HG03066 (cell line): ENCODE measurements around the gene BMPR1A.
"Not testable (repeated sequence)": the region's sequence is repeated elsewhere in the genome, so short reads cannot be mapped to it uniquely, and the experiment has no call there.

Source experiments
- ATAC-seq: cut with Tn5 transposase; IDR thresholded peaks from one replicate; pipeline ENCODE4 v1.9.1; 2021; ENCODE audit warnings: low read depth; ENCODE audit not compliant: unreplicated experiment

The BMPR1A gene

GRCh38 chr10:86830043-86830591 is 73.7 kb downstream of the BMPR1A start:
- no peak for ATAC-seq

- ATAC-seq = no peak
These were observed 77.5 kb downstream of the BMPR1A start for GRCh38 chr10:86833969-86834368.

GRCh38 chr10:86836044-86836443 is 79.6 kb downstream of the BMPR1A start:
- no peak for ATAC-seq

GRCh38 chr10:86837663-86838062 is 81.2 kb downstream of the BMPR1A start:
- ATAC-seq = no peak

GRCh38 chr10:86840498-86840897 is 84.1 kb downstream of the BMPR1A start:
- no peak for ATAC-seq

- no peak for ATAC-seq
These were observed 89.7 kb downstream of the BMPR1A start for GRCh38 chr10:86846088-86846487.

- no peak for ATAC-seq
These were observed 92.3 kb downstream of the BMPR1A start for GRCh38 chr10:86848747-86849146.

GRCh38 chr10:86849181-86849894 is 92.9 kb downstream of the BMPR1A start:
- ATAC-seq = peak; percentile 63

GRCh38 chr10:86850481-86850880 is 94.1 kb downstream of the BMPR1A start:
- ATAC-seq = no peak

GRCh38 chr10:86851328-86852207 is 95.1 kb downstream of the BMPR1A start:
- ATAC-seq = no peak

- ATAC-seq = not testable (repeated sequence)
These were observed 97.2 kb downstream of the BMPR1A start for GRCh38 chr10:86853582-86853981.

GRCh38 chr10:86855513-86855912 is 99.1 kb downstream of the BMPR1A start:
- ATAC-seq = no peak

GRCh38 chr10:86856156-86856555 is 99.7 kb downstream of the BMPR1A start:
- ATAC-seq = no peak

- no peak for ATAC-seq
These were observed 100.8 kb downstream of the BMPR1A start for GRCh38 chr10:86857128-86857721.

- ATAC-seq = no peak
These were observed 101.6 kb downstream of the BMPR1A start for GRCh38 chr10:86858011-86858410.

- no peak for ATAC-seq
These were observed 104.9 kb downstream of the BMPR1A start for GRCh38 chr10:86861351-86861750.

GRCh38 chr10:86862373-86862772 is 106.0 kb downstream of the BMPR1A start:
- ATAC-seq = no peak

- no peak for ATAC-seq
These were observed 106.5 kb downstream of the BMPR1A start for GRCh38 chr10:86862786-86863483.

- ATAC-seq = no peak
These were observed 107.0 kb downstream of the BMPR1A start for GRCh38 chr10:86863484-86863842.

- not testable (repeated sequence) for ATAC-seq
These were observed 108.8 kb downstream of the BMPR1A start for GRCh38 chr10:86865011-86865811.
